HG03469 (cell line): ENCODE results near the gene CDKN2AIP.
A peak's percentile ranks its signal among the peaks of the same experiment; 100 is the strongest.

Experiments
- ATAC-seq: cut with Tn5 transposase; IDR thresholded peaks from one replicate; pipeline ENCODE4 v1.9.1; 2021; ENCODE audit warnings: mild to moderate bottlenecking, moderate library complexity, moderate number of reproducible peaks; ENCODE audit not compliant: unreplicated experiment

The CDKN2AIP gene, protein sequence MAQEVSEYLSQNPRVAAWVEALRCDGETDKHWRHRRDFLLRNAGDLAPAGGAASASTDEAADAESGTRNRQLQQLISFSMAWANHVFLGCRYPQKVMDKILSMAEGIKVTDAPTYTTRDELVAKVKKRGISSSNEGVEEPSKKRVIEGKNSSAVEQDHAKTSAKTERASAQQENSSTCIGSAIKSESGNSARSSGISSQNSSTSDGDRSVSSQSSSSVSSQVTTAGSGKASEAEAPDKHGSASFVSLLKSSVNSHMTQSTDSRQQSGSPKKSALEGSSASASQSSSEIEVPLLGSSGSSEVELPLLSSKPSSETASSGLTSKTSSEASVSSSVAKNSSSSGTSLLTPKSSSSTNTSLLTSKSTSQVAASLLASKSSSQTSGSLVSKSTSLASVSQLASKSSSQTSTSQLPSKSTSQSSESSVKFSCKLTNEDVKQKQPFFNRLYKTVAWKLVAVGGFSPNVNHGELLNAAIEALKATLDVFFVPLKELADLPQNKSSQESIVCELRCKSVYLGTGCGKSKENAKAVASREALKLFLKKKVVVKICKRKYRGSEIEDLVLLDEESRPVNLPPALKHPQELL

DNA sequence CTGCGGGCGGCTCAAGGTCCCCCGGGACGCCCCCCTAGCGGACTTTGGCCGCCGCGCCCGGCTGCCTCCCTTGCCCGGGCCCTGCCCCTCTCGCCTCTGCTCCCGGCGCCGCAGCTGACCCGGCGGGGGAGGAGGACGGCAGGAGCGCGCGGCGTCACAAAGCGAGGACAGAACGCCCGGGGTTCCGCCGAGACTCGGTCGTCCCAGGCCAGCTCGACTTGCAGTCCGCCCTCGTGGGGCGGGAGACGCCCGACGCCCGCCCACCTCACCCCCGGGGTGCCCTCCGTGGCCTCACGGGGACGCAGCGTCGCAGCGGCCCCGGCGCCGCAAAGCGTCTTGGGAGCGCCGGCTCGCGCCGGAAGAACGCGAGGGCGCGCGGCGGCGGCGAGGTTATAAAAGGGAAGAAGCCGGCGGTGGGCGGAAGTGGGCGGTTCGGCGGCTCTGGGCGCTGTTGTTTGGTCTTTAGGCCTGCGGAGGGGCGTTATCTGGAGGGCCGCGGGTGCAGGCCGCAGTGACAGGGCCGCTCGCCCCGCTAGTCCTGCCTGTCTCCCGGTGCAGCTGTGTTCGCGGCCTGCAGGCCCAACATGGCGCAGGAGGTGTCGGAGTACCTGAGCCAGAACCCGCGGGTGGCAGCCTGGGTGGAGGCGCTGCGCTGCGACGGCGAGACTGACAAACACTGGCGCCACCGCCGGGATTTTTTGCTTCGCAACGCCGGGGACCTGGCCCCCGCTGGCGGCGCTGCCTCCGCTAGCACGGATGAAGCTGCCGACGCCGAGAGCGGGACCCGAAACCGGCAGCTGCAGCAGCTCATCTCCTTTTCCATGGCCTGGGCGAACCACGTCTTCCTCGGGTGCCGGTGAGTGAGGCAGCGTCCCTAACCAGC is at the start of gene CDKN2AIP:
CDKN2AIP (plus strand) TSS at position 423 of the 883 bp plus-strand sequence; CDS start at position 585, 162 bp downstream.
- peak; percentile 78 for ATAC-seq

DNA sequence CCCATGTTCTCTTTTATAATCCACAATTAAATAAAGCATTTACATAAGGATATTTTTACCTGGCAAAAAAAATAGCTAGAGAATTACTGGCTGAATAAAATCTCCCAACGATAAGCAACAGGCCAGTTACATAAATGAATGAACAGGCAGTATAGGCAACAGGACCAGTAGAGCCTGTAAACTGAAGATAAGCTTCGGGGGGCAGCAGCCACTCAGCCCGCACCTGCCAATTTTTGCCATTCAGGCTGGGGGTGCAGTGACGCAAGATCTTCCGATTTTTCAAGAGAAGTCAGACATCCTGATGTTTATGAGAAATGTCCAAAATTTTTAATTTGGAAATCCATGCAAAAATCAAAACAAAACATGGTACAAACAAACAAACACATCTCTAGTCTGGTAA is 49.0 kb upstream of the CDKN2AIP start:
- ATAC-seq, result no peak

DNA sequence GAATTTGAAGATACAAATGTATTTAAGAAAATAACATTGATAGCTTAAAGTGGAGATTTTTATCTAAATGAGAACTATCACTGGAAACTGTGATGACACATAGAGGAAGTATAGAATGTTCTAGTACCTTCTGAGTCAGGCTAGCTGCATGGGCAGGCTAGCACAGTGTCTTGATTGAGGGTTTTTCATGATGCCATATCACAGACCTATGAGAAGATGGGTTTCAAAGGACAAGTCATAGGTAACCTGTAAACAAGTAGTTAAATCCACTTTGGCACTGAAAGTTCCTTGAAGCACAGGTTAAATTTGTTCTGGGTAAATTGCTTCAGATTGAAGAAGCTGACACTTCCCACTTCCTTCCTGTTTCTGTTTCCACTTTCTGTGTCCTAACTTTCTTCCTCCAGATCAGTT is 48.2 kb upstream of the CDKN2AIP start:
- no peak for ATAC-seq

DNA sequence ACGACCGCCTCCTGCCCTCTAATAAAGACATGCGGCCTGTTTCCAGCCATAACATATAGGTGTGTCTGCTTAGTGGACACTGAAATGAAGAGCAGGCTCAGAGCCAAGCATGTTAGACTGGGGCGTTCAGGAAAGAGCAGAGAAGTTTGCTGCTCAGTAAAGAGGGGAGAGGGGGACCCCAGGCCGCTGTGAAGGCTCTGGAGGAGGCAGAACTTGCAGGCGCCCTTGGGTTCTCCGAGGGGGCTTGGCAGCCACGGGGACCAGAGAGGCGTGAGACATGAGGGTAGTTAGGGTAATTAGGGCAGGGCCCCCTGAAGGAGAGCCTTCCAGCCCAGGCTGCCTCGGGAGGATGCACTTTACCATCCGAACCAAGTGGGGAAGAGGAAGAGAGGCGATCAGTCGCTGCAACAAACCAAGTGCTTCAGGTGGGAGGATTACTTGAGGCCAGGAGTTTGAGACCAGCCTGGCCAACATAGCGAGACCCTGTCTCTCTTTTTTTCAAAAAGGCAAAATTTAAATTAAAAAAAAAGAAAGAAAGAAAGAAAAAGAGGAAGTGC is 46.6 kb upstream of the CDKN2AIP start:
- no peak for ATAC-seq

DNA sequence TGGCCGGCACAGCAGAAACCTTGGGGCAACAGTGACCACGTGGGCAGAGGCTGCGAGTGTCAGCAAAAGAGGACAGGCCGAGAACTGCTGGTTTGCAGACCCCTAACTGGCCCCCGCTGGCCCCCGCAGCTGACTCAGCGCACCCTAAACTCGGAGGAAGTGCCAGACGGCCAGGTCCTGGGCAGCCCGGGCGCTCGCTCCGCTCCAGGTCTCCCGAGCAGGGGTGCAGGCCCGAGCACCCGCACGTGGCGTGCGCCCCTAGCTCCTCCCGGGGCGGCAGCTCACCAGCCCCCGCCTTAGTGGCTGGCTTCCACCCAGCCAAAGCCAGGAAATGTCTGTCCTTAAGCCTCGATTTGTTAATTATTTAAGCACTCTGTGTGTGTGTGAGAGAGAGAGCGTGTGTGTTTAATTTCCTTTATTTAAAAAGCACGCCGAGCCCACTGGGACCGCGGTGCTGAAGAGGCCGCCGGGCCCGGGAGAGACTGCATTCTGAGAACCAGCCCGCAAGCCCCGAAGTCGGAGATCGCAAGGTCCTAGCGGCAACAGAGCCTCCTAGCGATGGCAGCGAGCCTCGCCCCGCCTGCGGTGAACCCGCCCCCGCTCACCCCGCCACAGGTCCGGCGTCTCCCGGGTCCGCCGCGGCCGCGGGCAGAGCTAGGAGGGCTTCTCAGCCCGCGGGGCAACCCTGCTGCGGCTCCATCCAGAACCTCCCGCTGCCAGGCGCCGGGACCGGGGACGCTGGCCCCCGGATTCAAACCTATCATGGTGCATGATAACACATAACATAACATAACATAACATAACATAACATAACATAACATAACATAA is 45.9 kb upstream of the CDKN2AIP start:
- ATAC-seq, result peak; percentile 82

DNA sequence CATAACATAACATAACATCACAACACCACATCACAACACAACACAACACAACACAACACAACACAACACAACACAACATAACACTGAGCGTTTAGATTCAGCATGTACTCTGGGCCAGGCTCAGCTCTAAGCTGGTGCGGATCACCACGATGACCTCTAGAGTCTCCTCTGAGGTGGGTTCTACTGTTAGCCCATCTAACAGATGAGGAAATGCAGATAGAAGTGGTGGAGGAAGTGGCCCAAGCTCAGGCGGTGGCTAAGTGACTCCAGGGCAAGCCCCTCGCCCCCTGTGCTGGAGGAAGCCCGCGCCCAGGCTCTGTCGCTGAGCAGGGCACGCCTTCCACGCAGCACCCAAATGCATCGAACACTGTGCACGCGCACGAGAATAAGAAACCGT is 45.3 kb upstream of the CDKN2AIP start:
- ATAC-seq, result no peak

DNA sequence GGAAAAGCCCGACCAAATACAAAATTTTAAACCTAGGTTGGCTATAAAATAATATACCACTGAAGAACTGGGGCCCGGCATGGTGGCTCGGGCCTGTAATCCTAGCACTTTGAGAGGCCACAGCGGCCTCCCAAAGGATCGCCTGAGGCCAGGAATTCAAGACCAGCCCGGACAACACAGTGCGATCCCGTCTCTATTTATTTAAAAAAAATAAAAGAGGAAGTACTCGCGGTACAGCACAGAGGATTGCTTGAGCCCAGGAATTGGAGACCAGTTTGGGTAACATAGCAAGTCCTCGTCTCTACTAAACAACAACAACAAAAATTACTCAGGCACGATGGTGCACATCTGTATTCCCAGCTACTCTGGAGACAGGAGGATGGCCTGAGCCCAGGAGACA is 44.8 kb upstream of the CDKN2AIP start:
- no peak for ATAC-seq

DNA sequence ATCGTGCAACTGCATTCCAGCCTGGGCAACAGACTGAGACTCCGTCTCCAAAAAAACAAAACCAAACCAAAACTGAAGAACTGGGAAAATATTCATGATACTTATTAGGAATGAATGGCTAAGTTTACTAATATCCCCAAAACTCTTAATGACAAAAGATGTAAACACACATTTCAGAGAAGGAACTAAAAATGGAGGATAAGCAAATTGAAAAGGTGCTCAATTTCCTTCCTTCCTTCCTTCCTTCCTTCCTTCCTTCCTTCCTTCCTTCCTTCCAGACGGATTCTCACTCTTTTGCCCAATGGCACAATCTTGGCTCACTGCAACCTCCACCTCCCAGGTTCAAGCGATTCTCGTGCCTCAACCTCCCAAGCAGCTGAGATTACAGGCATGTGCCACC is 44.4 kb upstream of the CDKN2AIP start:
- no peak for ATAC-seq

DNA sequence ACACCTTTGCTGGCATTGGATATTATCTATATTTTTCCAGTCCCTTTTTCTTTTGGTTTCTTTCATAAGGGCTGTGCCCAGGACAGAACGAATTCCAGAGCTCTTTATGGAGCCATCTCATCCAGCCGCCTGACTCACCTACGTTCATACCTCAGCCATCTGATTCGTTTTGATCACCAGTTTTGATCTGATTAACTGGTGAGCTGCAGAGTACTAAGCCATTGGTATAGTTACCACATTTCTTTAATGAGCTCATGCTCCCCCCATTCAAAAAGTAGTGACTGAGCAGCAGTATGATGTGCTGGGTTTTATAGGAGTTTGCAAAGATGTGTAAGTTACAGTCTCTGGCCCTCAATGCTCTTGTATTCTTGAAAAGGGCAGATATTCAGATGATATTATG is 43.0 kb upstream of the CDKN2AIP start:
- no peak for ATAC-seq

DNA sequence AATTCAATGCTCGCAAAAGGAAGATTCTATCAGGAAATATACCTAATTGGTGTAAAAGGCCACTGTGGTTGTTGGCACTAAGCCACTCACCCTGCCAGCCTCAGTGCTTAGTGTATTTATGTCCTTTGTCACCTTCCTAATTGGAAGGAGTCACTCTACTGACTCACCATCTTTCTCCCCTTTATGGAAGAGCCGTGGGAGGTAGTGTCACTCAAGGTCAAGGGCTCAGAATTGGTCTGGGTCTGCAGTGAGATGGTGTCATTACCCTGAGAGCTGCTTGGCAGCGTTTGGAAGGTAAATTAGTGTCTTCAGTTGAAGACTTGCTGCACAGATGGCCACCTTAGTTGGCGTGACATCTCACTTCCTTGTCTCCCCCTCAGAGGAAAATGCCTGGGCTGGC is 41.7 kb upstream of the CDKN2AIP start:
- ATAC-seq, result no peak

DNA sequence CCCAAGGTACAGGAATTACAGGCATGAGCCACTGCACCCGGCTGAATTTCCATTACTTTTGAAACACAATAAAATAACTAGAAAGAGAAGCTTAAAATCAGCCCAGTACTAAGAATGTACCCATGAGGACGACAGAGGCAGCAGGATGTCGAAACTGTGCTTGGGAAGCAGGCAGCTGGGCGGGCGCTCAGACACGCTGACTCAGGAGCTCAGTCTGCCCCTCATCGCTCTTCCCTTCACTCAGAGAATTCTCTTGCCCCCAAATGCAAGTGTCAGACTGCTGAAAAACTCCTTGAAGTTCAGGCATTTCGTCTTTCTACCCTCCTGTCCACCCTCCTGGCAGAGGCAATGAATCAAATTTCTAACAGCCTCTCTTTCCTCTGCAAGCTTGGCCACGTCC is 41.0 kb upstream of the CDKN2AIP start:
- no peak for ATAC-seq

DNA sequence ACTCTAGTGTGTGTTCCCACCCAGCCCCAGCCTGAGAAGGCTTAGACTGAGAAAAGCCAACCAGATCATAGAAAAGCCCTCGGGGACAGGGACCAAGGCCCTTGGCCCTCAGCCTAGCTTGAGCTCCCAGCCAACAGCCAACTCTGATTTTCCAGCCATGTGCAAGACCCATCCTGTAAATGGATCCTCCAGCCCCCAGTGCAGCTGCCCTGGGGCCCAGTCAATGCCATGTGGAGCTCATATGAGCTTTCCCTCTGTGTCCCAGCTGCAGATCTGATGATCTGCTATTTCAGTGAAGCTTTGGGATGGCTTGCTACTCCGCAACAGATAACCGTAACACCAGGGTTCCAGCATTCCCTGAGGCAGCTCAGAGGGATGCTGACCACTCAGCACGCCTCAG is 40.5 kb upstream of the CDKN2AIP start:
- ATAC-seq, result no peak

DNA sequence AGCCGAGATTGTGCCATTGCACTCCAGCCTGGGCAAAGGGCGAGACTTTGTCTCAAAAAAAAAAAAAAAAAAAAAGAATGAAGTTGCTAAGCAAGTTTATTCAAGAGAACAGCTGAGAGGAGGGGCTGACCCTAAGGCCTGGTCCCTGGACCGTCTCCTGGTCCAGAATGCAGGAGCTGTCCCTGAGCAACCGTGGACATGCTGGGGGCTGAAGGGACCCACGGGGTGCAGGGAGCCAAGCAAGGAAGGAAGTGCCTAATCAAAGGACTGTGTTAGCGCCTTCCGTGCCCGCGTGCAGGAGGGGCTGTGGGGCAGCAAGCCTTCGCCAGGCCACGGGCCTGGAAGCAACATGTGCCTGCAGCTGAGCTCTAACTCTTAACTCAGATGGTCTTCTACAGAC is 39.1 kb upstream of the CDKN2AIP start:
- no peak for ATAC-seq

DNA sequence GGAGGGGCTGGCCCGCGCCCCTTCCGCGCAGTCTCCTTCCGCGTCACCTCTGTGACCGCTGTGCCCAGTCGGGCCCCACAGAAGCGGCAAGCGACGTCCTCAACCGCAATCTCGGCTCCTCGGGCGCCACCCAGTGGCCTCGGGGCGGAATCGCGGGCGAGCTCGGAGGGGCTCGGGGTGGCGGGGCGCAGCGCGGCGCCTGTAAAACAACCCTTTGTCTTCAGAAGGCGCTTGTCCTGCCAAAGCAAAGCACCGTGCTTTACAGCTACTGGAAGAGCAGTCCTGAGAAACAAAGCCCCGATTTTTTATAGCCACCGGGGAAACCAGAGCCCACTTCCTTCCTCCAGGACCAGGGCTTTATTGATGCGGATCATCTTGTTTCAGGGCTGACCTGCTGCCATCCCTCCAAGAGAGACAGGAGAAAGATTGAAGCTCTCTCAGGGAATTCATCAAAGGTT is 37.3 kb upstream of the CDKN2AIP start:
- peak; percentile 75 for ATAC-seq

DNA sequence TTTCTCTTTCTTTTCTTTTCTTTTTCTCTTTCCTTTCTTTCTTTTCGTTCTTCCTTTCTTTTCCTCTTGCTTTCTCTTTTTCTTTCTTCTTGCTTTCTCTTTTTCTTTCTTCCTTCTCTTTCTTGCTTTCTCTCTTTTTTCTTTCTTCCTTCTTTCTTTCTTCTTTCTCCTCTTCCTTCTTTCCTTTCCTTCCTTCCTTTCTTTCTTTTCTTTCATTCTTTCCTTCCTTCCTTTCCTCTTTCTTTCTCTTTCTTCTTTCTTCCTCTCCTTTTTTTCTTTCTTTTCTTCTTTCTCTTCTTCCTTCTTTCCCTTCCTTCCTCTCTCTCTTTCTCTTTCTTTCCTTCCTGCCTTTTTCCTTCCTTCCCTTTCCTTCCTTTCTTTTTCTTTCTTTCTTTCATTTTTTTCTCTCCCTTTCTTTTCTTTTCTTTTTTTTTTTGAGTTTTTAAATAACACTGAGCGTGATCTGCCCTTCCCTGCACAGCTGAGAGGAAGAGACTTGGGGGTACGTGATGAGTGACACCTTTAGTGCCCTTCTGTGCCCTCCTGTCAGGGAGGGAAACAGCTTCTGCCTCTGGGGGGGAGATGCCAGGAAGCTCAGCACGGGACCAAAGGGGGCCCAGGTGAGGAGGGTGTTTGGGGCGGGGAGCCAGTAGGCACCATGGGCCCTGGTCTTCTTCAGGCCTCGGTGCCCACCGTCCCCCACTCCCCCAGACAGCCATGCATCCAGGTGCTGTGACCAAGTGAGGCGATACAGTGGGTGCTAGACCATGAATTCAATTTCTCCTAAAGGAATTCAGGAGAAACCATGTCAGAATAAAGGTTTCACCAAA is 36.6 kb upstream of the CDKN2AIP start:
- ATAC-seq, result no peak

DNA sequence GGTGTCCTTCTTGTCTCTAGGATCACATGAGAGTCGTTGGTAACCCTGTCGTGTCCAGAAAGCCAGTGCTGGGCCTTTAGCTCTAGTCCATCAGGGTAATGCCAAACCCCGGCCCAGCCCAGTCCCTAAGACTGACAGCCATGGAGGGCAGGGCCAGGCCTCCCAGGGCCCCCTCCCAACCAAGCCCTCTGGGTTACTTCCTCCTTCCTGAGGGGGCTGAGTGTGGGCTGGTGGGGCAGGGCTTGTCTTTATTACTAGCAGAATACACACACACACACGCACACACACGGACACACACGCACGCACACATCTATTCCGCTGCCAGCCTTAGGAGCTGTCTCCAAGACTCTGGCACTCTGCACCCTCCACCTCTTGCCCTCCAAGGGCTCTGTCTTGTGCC is 35.6 kb upstream of the CDKN2AIP start:
- no peak for ATAC-seq

DNA sequence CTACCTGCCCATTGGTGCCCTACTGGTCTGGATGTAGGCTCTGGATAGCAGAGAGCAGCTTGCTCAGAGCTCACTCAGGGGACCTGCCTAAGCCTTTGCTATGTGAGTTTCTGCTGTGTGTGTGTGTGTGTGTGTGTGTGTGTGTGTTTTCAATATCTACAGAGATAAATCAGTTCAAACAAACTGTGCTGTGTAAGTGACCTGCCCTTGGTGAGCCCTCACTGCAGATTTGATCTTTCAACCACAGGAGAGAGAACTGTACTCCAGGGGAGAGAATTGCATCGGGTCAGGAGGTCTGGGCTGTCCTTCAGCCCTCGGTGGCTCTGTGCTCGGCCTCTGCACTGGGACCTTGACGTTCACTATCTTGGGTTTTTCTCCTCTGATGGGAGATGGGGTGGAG is 35.0 kb upstream of the CDKN2AIP start:
- no peak for ATAC-seq

DNA sequence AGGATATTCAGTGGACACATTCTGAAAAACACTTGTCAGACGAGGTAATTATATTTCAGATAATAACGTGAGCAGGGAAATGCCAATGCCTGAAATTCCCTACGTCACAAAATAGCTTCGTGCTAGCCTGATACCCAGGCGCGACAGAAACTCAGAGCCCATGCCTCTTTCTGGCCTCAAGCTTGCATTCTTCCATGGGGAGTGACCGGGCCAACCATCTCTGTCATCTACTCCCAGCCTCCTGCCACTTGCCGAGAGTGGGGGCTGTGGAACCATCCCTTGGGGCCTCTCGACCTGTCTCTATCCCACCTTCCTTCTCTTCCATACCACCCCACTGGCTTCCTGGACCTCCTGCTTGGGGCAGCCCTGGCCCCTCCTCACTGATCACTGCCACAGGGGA is 34.5 kb upstream of the CDKN2AIP start:
- ATAC-seq, result no peak

DNA sequence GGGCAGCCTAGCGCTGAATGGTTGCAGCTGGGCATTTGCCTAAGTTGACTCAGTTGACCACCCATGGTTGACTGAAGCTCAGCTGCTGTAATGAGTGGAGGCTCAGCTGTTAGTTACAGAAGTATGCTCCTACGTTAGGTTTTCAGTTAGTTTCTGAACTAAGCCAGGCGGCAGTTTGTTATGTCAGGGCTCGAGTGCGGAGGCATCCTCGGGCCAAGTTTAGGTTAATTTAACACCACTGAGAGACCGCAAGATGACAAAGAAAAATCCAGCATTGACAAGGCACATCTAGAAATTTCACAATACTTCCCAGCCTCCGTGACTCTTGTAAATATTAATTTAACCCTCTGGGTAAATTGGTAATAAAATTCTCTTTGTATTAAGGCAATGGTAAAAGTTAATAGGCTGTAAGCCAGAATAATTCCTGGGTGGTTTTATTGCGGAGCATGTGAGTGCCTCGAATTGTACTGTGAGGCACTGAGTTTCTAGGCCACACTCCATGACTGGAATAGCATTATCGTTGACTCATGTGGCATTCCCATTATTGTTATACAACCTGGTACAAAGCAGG is 33.1 kb upstream of the CDKN2AIP start:
- peak; percentile 63 for ATAC-seq
